HUES48 (cell line): ENCODE data around the gene HDX.
"Not testable (repeated sequence)": the region's sequence is repeated elsewhere in the genome, so short reads cannot be mapped to it uniquely, and the experiment has no call there.

ENCODE experiments used
- H3K27ac ChIP-seq: one replicate; pipeline ENCODE4 v1.7.0; 2013; ENCODE audit warnings: low read depth, low read length, inconsistent platforms
- H3K27me3 ChIP-seq: 2 replicates; pipeline ENCODE4 v1.6.1; 2013; ENCODE audit warnings: mild to moderate bottlenecking, low read length; ENCODE audit not compliant: control insufficient read depth, insufficient read depth
- H3K36me3 ChIP-seq: 2 replicates; pipeline ENCODE4 v1.6.1; 2013; ENCODE audit warnings: low read length; ENCODE audit not compliant: control insufficient read depth, insufficient read depth
- H3K4me1 ChIP-seq: 2 replicates; pipeline ENCODE4 v1.6.1; 2013; ENCODE audit warnings: mild to moderate bottlenecking, low read length; ENCODE audit not compliant: control insufficient read depth, insufficient read depth
- H3K4me3 ChIP-seq: 2 replicates; pipeline ENCODE4 v1.5.1; 2013; ENCODE audit warnings: mild to moderate bottlenecking, low read depth, low read length
- H3K9ac ChIP-seq: 2 replicates; pipeline ENCODE4 v1.6.1; 2013; ENCODE audit warnings: mild to moderate bottlenecking, low read depth, low read length, moderate library complexity
- H3K9me3 ChIP-seq: 2 replicates; pipeline ENCODE4 v1.6.1; 2013; ENCODE audit warnings: low read length; ENCODE audit not compliant: control insufficient read depth, insufficient read depth

The HDX gene

DNA sequence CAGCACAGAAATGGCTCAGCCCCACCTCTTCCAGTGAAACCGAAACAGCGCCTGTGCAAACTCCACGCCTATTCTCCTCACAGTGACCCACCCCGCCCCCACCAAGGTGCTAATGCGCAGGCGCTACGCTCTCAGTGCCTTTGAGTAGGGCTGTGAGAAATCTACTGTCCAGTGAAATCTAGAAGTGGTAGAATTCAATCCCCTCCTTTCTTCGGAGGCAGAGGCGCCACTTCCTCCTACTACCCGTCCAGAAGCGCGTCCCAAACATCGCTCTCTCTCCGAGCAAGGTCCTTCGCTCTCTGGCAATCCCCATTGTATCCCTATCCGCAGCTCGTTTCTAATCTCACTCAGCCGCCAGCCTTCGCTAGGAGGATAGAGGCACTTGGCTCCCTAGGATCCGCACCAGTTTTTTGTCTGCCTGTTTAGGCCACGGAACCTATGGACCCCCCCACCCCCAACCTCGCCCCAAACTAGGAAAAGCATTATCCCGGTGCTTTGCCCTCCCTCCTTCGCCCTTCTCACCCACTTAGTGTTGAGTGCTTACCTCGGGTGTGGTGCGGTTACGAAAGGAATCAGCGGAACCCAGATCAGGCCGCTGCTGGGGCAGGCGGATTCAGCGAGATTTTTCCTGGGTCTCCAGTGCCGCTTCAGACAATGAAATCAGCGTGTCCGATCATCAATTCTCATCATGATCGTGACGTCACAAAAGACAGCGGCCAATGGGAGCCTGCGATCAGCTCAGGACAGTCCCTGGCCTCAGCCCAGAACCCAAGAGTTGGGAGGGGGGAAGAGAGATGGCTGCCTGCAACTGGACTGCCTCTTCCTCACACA lies at the start of gene HDX:
Gene HDX (minus strand): TSS at position 656 of the 831 bp plus-strand sequence. CDS start 27,056 bp downstream, outside the sequence.
- H3K9ac ChIP-seq, result peak within 1 kb of the TSS; percentile 90

DNA sequence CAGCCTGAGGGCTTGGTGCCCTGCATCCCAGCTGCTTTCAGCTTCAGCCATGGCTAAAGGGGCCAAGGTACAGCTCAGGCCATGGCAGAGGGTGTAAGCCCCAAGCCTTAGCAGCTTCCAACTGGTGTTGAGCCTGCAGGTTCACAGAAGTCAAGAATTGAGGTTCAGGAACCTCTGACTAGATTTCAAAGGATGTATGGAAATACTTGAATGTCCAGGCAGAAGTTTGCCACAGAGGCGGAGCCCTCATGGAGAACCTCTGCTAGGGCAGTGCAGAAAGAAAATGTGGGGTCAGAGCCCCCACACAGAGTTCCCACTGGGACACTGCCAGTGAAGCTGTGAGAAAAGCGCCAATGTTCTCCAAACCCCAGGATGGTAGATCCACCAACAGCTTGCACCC lies 39.1 kb upstream of the HDX start:
- peaks cover 42% of the 10 kb centered on the region for H3K9me3 ChIP-seq
- not testable (repeated sequence) for H3K4me3 ChIP-seq, H3K27ac ChIP-seq

More for the DNA sequence above, at the start of gene HDX:
- Histone ChIP-seq H3K27me3 (no peaks in the 10 kb centered on the region), H3K36me3 (no peaks in the 10 kb centered on the region), H3K27ac (peak within 1 kb of the TSS; percentile 86), H3K9me3 (peaks cover 8% of the 10 kb centered on the region), H3K4me3 (peak within 1 kb of the TSS; percentile 87), H3K4me1 (no peaks in the 10 kb centered on the region)

GRCh38 chrX:84537627-84538026 lies 35.4 kb upstream of the HDX start:
- H3K36me3 ChIP-seq, H3K9ac ChIP-seq, H3K4me1 ChIP-seq, H3K4me3 ChIP-seq, H3K27me3 ChIP-seq, H3K27ac ChIP-seq: not testable (repeated sequence)
- peaks cover 32% of the 10 kb centered on the region for H3K9me3 ChIP-seq

More for the DNA sequence above, 39.1 kb upstream of the HDX start:
- not testable (repeated sequence) for H3K36me3 ChIP-seq, H3K9ac ChIP-seq, H3K4me1 ChIP-seq, H3K27me3 ChIP-seq

- H3K36me3 ChIP-seq, result peaks cover 4% of the 10 kb centered on the region; the same call in 1 of the 2 replicates
- H3K27ac ChIP-seq, result no peak overlapping the region
- no peaks in the 10 kb centered on the region for H3K4me1 ChIP-seq
- no peaks in the 10 kb centered on the region for H3K27me3 ChIP-seq
- no peak overlapping the region for H3K4me3 ChIP-seq
- H3K9me3 ChIP-seq, result peaks cover 27% of the 10 kb centered on the region
- no peak overlapping the region for H3K9ac ChIP-seq
These were observed 13.8 kb downstream of the HDX start for GRCh38 chrX:84488426-84488825.

DNA sequence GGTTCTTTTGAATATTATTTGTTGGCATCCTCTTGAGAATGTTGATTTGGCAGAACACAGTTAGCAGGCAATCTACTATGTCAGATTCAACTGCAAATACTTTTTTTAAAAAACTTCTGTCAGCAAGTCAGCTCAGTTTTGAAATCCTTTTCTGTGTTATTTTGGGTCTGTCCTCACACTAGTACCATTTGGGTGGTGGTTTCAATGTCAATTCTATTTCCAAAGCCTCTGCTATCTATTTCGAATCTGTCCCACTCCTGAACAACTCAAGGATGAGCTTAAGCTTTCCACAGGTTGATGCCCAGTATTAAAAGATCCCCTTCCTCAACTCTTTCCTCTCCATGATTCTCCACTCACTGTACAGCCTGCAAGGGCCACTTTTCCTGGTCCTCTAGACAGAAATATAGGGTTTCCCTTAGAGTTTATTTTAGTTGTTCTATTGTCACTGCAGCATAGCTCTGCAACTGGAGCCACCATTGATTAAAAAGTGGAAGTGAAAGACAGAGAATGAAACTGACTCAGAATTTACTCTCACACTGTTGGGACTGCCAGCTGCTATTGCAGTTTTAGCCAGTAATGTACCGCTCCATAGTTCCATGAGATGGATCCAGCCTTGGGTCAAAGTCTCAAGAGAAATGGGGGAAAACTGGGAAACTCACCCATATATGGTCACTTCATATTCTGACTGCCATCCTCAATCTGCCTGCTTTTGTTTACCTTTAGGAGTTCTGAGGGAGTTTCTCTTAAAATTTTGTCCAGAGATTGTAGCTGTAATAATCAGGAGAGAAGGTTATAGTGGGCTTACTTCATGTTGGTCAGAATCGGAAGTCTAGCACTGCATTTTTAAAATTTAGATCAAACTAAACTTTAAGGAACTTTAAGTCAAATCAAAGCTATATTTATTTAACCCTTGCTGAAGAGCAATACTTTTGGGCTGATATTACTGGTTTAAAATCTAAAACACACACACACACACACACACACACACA lies 14.6 kb downstream of the HDX start:
- H3K9me3 ChIP-seq, result peaks cover 35% of the 10 kb centered on the region
- no peak overlapping the region for H3K4me3 ChIP-seq
- no peaks in the 10 kb centered on the region for H3K27me3 ChIP-seq
- H3K36me3 ChIP-seq, result peaks cover 4% of the 10 kb centered on the region; the same call in 1 of the 2 replicates
- no peaks in the 10 kb centered on the region for H3K4me1 ChIP-seq
- no peak overlapping the region for H3K27ac ChIP-seq
- no peak overlapping the region for H3K9ac ChIP-seq

DNA sequence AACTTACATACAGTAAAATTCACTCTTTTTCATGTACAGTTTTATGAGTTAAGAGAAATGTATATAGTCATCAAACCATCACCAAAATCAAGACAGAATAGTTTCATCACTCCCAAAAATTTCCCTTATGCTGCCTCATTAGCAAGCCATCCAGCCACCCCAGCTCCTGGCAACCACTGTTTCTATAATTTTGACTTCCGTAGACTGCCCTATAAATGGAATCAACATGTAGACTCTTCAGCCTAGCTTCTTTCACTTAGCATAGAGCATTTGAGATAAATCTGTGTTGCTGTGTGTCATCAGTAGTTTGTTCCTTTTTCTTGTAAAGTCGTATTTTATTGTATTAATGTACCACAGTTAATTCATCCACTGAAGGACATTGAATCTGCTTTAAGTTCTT lies 23.2 kb downstream of the HDX start:
- Histone ChIP-seq H3K4me3 (no peak overlapping the region), H3K4me1 (no peaks in the 10 kb centered on the region), H3K36me3 (no peaks in the 10 kb centered on the region; the same call in 1 of the 2 replicates), H3K27ac (no peak overlapping the region), H3K9ac (no peak overlapping the region), H3K9me3 (peaks cover 22% of the 10 kb centered on the region), H3K27me3 (no peaks in the 10 kb centered on the region)

DNA sequence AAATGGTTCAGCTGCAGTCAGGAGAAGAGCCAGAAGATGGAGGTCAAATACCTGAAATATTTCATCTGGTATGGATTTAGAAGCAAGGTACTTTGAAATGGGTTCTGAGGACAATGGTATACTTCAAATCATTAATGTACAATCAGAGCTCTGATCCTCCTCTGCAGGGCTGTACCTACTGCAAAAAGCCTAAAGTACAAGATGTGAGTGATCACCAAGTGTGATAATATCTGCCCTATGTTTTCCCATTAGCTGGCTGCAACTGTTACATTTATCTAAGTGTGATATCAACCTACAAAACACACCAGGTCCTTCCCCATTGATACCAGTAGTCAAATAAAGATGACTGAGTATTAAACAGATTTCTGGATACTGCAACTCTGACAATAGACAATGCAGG lies 25.1 kb downstream of the HDX start:
- no peak overlapping the region for H3K4me3 ChIP-seq
- no peaks in the 10 kb centered on the region for H3K4me1 ChIP-seq
- no peak overlapping the region for H3K27ac ChIP-seq
- H3K36me3 ChIP-seq, result no peaks in the 10 kb centered on the region
- H3K9me3 ChIP-seq, result peaks cover 7% of the 10 kb centered on the region
- H3K27me3 ChIP-seq, result no peaks in the 10 kb centered on the region
- no peak overlapping the region for H3K9ac ChIP-seq

DNA sequence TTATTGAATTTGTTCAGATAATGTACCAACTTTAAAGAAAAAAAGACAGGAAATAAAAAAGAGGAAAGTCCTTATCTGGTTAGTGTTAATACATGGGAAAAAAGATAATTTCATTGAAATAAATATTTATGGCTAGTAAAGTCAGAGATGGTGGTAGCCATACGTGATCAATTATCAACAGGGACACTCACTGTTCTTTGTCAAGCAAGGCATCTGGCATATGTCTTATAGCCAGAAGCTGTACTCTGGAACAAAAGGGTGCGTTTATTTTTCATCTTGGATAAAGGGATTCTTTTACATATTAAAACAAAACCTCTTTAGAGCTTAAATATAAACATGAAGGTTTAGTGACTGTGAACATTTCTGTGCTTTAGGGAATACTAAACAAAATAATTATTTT lies 26.7 kb downstream of the HDX start:
- no peaks in the 10 kb centered on the region for H3K4me1 ChIP-seq
- no peaks in the 10 kb centered on the region for H3K27me3 ChIP-seq
- no peak overlapping the region for H3K27ac ChIP-seq
- no peak overlapping the region for H3K4me3 ChIP-seq
- H3K9ac ChIP-seq, result no peak overlapping the region
- peaks cover 2% of the 10 kb centered on the region for H3K9me3 ChIP-seq
- no peaks in the 10 kb centered on the region for H3K36me3 ChIP-seq

GRCh38 chrX:84475101-84475500 lies 27.2 kb downstream of the HDX start:
- Histone ChIP-seq H3K27ac (no peak overlapping the region), H3K4me1 (no peaks in the 10 kb centered on the region), H3K27me3 (no peaks in the 10 kb centered on the region), H3K36me3 (no peaks in the 10 kb centered on the region), H3K9me3 (peaks cover under 1% of the 10 kb centered on the region), H3K4me3 (no peak overlapping the region), H3K9ac (no peak overlapping the region)

DNA sequence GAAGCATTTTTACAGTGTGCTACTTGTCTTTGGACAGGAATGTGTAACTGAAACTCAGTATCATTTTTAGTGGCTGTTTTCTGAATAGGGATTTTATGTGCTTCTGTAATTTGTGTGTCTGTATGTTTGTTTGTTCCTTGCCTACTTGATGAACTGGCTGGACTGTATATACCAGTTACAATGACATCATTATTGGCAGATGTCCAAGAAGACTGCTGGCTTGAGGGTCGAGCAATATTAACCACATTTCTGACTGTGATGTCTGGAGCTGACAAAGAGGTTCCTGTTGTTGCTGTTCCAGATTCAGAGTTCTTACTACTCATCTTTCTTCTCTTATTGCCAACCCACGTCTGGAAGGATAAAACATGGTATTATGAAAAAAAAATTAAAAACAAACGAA lies 33.0 kb downstream of the HDX start:
- H3K27ac ChIP-seq, result no peak overlapping the region
- H3K4me1 ChIP-seq, result no peaks in the 10 kb centered on the region

More for the DNA sequence above, 33.0 kb downstream of the HDX start:
- Histone ChIP-seq H3K4me3 (no peak overlapping the region), H3K9me3 (peaks cover 6% of the 10 kb centered on the region; the same call in 1 of the 2 replicates), H3K36me3 (peaks cover 12% of the 10 kb centered on the region), H3K9ac (no peak overlapping the region), H3K27me3 (no peaks in the 10 kb centered on the region)
